Ascending aorta (tissue), 2 donors: ENCODE measurements around the gene BCL11A. TPM values are rescaled to one million over a fixed set of nuclear protein-coding genes. Genes with fewer than 3 reads are reported as not detected.

Experiments
- DNase-seq, 2 donors: peaks; one replicate each; pipeline ENCODE4 v3.0.0-alpha.2; 2019; ENCODE audit warnings: low spot score in 2 of 2
- H3K27ac ChIP-seq, 2 donors: fragments of 200-600 bp; sonication (generic); one replicate each; pipeline ENCODE4 v1.5.1; 2016 to 2017; ENCODE audit warnings: mild to moderate bottlenecking in 1 of 2
- H3K27me3 ChIP-seq: fragments of 200-600 bp; sonication (generic); one replicate; pipeline ENCODE4 v1.5.1; 2017
- H3K36me3 ChIP-seq, 2 donors: fragments of 200-600 bp; sonication (generic); one replicate each; pipeline ENCODE4 v1.5.1; 2016
- H3K4me1 ChIP-seq, 2 donors: fragments of 200-600 bp; sonication (generic); one replicate each; pipeline ENCODE4 v1.5.1; 2016 to 2017; ENCODE audit warnings: mild to moderate bottlenecking in 1 of 2
- H3K4me3 ChIP-seq, 2 donors: fragments of 200-600 bp; sonication (generic); one replicate each; pipeline ENCODE4 v1.5.1; 2016 to 2017; ENCODE audit warnings: mild to moderate bottlenecking in 1 of 2
- H3K9me3 ChIP-seq, 2 donors: fragments of 200-600 bp; sonication (generic); one replicate each; pipeline ENCODE4 v1.5.1; 2016
- CTCF ChIP-seq, 3 experiments: fragments of 200-600 bp in 2 of 3; fragments of 450-650 bp in 1 of 3; sonication (generic) in 2 of 3; IDR thresholded peaks; one replicate each; pipeline ENCODE4 v1.5.1; 2016 to 2019; ENCODE audit warnings: antibody characterized with exemption in 3 of 3, mild to moderate bottlenecking in 1 of 3, moderate library complexity in 1 of 3
- intact Hi-C: fragments of 100-400 bp; cut with DNase I; formaldehyde crosslinking; loops from one replicate; pipeline ENCODE4 v1.15.1; 2023
- total RNA-seq: library from RNA; depleted of rRNA; stranded (reverse); fragments of >200 nt; gene quantifications from one replicate; pipeline ENCODE4 v1.1.0, GENCODE V29; 2016

Gene BCL11A
- total RNA-seq, 1 donor from 2014 or later = 0.11 TPM

GRCh38 chr2:60463249-60463648 lies 90.2 kb downstream of the BCL11A start:
- Histone ChIP-seq H3K4me3 (no peak overlapping the region), H3K27me3 (no peaks in the 10 kb centered on the region), H3K4me1 (no peaks in the 10 kb centered on the region), H3K36me3 (no peaks in the 10 kb centered on the region), H3K27ac (no peak overlapping the region), H3K9me3 (no peaks in the 10 kb centered on the region)
- peak in 1 of 2 donors; percentile 50 for DNase-seq
- no peak for TF ChIP-seq CTCF (IDR thresholded peaks at IDR 0.05)
- intact Hi-C loops = no loop called here

GRCh38 chr2:60461421-60462108 lies 91.9 kb downstream of the BCL11A start:
- intact Hi-C loops = no loop called here
- Histone ChIP-seq H3K9me3 (no peaks in the 10 kb centered on the region), H3K4me3 (no peak overlapping the region), H3K36me3 (no peaks in the 10 kb centered on the region), H3K27me3 (no peaks in the 10 kb centered on the region), H3K4me1 (no peaks in the 10 kb centered on the region), H3K27ac (no peak overlapping the region)
- peak in 1 of 2 donors; percentile 56 for DNase-seq
- no peak for TF ChIP-seq CTCF (IDR thresholded peaks at IDR 0.05)

- H3K36me3 ChIP-seq = no peaks in the 10 kb centered on the region
- no peak for TF ChIP-seq CTCF (IDR thresholded peaks at IDR 0.05)
- H3K9me3 ChIP-seq = no peaks in the 10 kb centered on the region
- H3K4me1 ChIP-seq = no peaks in the 10 kb centered on the region
- H3K27ac ChIP-seq = no peak overlapping the region
- intact Hi-C loops = no loop called here
- H3K27me3 ChIP-seq = no peaks in the 10 kb centered on the region
- DNase-seq = peak in 1 of 2 donors; percentile 31
- no peak overlapping the region for H3K4me3 ChIP-seq
These were observed 92.7 kb downstream of the BCL11A start for GRCh38 chr2:60460577-60461420.

GRCh38 chr2:60459851-60460250 lies 93.6 kb downstream of the BCL11A start:
- Histone ChIP-seq H3K27ac (no peak overlapping the region), H3K4me1 (no peaks in the 10 kb centered on the region), H3K36me3 (no peaks in the 10 kb centered on the region), H3K27me3 (no peaks in the 10 kb centered on the region), H3K9me3 (no peaks in the 10 kb centered on the region), H3K4me3 (no peak overlapping the region)
- DNase-seq = no peak
- intact Hi-C loops = no loop called here
- TF ChIP-seq CTCF (IDR thresholded peaks at IDR 0.05) = no peak

GRCh38 chr2:60456115-60456770 lies 97.2 kb downstream of the BCL11A start:
- no peak overlapping the region for H3K4me3 ChIP-seq
- no peak for DNase-seq
- TF ChIP-seq CTCF (IDR thresholded peaks at IDR 0.05) = no peak
- H3K27me3 ChIP-seq = no peaks in the 10 kb centered on the region
- H3K9me3 ChIP-seq = no peaks in the 10 kb centered on the region
- intact Hi-C loops = no loop called here
- H3K27ac ChIP-seq = no peak overlapping the region
- H3K36me3 ChIP-seq = no peaks in the 10 kb centered on the region
- H3K4me1 ChIP-seq = no peaks in the 10 kb centered on the region
